GM19455 (cell line): ENCODE measurements around the gene USHBP1.

ENCODE experiments used
- ATAC-seq: cut with Tn5 transposase; IDR thresholded peaks from one replicate; pipeline ENCODE4 v1.9.1; 2021; ENCODE audit not compliant: unreplicated experiment

The USHBP1 gene, protein sequence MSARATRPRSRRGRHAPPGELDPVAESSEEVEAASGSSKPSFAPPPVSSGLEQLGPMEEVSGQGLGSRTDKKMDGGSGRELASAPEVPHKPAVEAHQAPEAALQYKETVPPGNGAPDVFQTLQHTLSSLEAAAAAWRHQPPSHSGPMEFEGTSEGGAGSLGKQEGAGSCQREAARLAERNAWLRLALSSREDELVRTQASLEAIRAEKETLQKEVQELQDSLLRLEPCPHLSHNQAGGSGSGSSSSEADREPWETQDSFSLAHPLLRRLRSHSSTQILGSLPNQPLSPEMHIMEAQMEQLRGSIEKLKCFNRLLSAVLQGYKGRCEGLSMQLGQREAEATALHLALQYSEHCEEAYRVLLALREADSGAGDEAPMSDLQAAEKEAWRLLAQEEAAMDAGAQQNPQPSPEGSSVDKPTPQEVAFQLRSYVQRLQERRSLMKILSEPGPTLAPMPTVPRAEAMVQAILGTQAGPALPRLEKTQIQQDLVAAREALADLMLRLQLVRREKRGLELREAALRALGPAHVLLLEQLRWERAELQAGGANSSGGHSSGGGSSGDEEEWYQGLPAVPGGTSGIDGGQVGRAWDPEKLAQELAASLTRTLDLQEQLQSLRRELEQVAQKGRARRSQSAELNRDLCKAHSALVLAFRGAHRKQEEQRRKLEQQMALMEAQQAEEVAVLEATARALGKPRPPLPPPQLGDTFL

GRCh38 chr19:17264641-17264979, at the start of gene USHBP1:
Gene USHBP1 (minus strand): TSS chr19:17264745. CDS start chr19:17264299, 446 bp downstream.
- ATAC-seq, result no peak

- ATAC-seq, result no peak
Observed at GRCh38 chr19:17314007-17314593, 49.6 kb upstream of the USHBP1 start.

GRCh38 chr19:17312189-17313113, 47.9 kb upstream of the USHBP1 start:
- ATAC-seq, result no peak

- ATAC-seq, result no peak
Observed at GRCh38 chr19:17311455-17312188, 47.1 kb upstream of the USHBP1 start.

DNA sequence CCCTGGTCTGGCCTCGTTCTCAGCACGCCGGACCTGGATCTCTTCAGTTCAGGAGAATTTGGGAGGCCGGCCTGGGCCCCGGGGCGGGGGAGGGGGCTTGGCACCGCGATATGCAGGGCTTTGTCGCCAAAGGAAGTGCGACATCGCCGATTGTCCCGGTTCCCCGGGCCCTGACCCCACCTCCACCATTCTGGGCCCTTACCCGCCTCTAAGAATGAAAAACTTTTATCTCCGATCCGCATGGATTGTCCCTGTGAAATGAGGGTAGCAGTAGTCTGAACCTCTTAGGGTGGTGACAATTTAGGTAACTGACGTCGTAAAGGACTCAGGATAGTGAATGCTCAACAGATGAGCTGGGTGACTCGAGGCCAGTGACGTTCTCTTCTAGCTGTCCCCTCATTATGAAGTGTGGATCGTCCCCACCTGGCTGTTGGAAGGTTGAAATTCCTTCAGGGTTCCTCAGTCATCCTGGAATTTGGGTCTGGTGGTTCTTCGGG, 45.5 kb upstream of the USHBP1 start:
- no peak for ATAC-seq

- ATAC-seq, result no peak
Observed at GRCh38 chr19:17309198-17309964, 44.8 kb upstream of the USHBP1 start, which contains the start of gene DDA1. Gene DDA1 (plus strand): TSS chr19:17309563. CDS start chr19:17309655, 92 bp downstream.

- ATAC-seq, result no peak
Observed at GRCh38 chr19:17307876-17308377, 43.4 kb upstream of the USHBP1 start.

GRCh38 chr19:17306285-17306714, 41.8 kb upstream of the USHBP1 start:
- no peak for ATAC-seq

- peak; percentile 56 for ATAC-seq
Observed at GRCh38 chr19:17305517-17306284, 41.2 kb upstream of the USHBP1 start, which contains the start of gene MRPL34. Gene MRPL34 (plus strand): TSS chr19:17305872. CDS start chr19:17305893, 21 bp downstream.

DNA sequence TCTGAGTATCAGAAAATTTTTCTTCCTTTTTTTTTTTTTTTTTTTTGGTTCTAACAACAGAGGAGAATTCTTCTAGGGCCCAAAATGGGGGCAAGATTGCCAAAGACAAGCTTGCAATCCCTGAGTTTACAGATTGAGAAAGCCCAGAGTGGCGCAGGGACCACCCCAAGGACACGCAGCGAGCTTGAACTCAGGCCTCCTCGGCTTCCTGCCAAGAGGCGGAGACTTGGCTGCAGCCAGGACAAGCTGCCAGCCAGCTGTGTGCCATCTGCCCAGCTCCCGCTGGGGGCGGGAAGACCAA, 40.6 kb upstream of the USHBP1 start:
- no peak for ATAC-seq

DNA sequence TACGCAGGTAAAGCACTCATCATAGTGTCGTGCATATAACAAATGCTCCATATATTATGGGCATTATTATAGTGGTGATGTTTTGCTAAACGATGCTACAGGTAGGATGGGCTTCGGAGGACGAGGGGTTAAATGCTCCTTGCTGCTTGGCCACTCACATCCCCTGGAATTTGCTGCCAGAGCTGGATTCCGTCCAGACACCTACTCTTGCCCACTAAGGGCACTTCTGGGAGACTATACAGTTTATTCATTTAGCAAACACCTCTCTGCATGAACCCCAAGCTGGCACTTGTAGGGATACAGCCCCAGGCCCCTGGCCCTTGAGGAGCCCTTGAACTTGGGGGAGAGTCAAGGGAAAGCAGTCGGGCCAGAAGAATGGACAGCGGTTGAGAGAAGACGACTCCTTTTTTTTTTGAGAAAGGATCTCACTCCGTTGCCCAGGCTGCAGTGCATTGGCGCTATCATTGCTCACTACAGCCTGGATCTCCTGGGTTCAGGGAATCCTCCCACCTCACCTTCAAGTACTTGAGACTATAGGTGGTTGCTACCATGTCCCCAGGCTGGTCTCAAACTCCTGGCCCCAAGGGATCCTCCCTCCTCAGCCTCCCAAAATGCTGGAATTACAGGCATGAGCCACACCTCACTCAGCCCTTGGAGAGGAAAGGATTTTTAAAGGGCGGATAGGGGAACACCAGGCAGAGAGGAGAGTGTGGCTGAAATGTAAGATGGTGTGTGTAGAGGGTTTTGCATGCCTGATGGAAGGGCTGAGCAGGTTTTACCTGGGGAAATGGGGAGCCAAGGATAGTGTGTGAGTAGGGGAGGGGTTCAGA, 40.1 kb upstream of the USHBP1 start:
- no peak for ATAC-seq

- no peak for ATAC-seq
Observed at GRCh38 chr19:17303940-17304267, 39.4 kb upstream of the USHBP1 start.

- ATAC-seq, result peak; percentile 49
Observed at GRCh38 chr19:17303167-17303939, 38.8 kb upstream of the USHBP1 start, which contains the start of gene ABHD8. Gene ABHD8 (minus strand): TSS chr19:17303425. CDS start chr19:17301616, 1,809 bp downstream.

- no peak for ATAC-seq
Observed at GRCh38 chr19:17302391-17303166, 38.0 kb upstream of the USHBP1 start.

- ATAC-seq, result no peak
Observed at GRCh38 chr19:17300992-17301619, 36.6 kb upstream of the USHBP1 start.
